Endodermal cell (in vitro differentiated cells): ENCODE results near the gene PFN2. TPM values are rescaled to one million over a fixed set of nuclear protein-coding genes. Genes with fewer than 3 reads are reported as not detected.

Experiments
- DNase-seq: peaks from one replicate; pipeline ENCODE4 v3.0.0-alpha.2; 2017
- H3K27ac ChIP-seq: 2 replicates; pipeline ENCODE4 v1.5.1; 2013; ENCODE audit warnings: mild to moderate bottlenecking, low read depth, low read length, moderate library complexity
- H3K27me3 ChIP-seq: 2 replicates; pipeline ENCODE4 v1.6.1; 2013; ENCODE audit warnings: mild to moderate bottlenecking, low read length, moderate library complexity; ENCODE audit not compliant: insufficient read depth, control insufficient read depth, poor library complexity, severe bottlenecking
- H3K36me3 ChIP-seq: 2 replicates; pipeline ENCODE4 v1.7.0; 2013; ENCODE audit warnings: mild to moderate bottlenecking, low read length, moderate library complexity; ENCODE audit not compliant: control insufficient read depth, insufficient read depth
- H3K4me1 ChIP-seq: one replicate; pipeline ENCODE4 v1.7.0; 2013; ENCODE audit warnings: low read length; ENCODE audit not compliant: control insufficient read depth, insufficient read depth
- H3K4me3 ChIP-seq: 2 replicates; pipeline ENCODE4 v1.5.1; 2013; ENCODE audit warnings: mild to moderate bottlenecking, low read length, moderate library complexity
- H3K9ac ChIP-seq: 2 replicates; pipeline ENCODE4 v1.6.1; 2013; ENCODE audit warnings: mild to moderate bottlenecking, low read length, moderate library complexity; ENCODE audit not compliant: poor library complexity, severe bottlenecking; ENCODE audit errors: extremely low read depth
- H3K9me3 ChIP-seq: 2 replicates; pipeline ENCODE4 v1.6.1; 2013; ENCODE audit warnings: mild to moderate bottlenecking, low read length, moderate library complexity; ENCODE audit not compliant: control insufficient read depth
- H3K27ac Mint-ChIP-seq: 2 replicates; pipeline ENCODE4 v1.8.0; 2020; ENCODE audit warnings: mixed read lengths
- H3K27me3 Mint-ChIP-seq: 2 replicates; pipeline ENCODE4 v1.8.0; 2021; ENCODE audit warnings: mild to moderate bottlenecking, mixed read lengths; ENCODE audit not compliant: insufficient read depth
- H3K36me3 Mint-ChIP-seq: 2 replicates; pipeline ENCODE4 v1.8.0; 2020; ENCODE audit warnings: low read depth, mixed read lengths
- H3K4me1 Mint-ChIP-seq: 2 replicates; pipeline ENCODE4 v1.8.0; 2020; ENCODE audit warnings: mixed read lengths
- H3K4me3 Mint-ChIP-seq: 2 replicates; pipeline ENCODE4 v1.8.0; 2020; ENCODE audit warnings: mild to moderate bottlenecking, moderate library complexity, mixed read lengths
- H3K9me3 Mint-ChIP-seq: 2 replicates; pipeline ENCODE4 v1.8.0; 2020; ENCODE audit warnings: mild to moderate bottlenecking, mixed read lengths
- CTCF ChIP-seq: fragments of 200-600 bp; sonication (generic); conservative IDR thresholded peaks from 2 replicates; pipeline ENCODE4 v1.5.0; 2021; ENCODE audit warnings: antibody characterized with exemption, mild to moderate bottlenecking
- WGBS, 2 experiments: methylation state at CpG; one replicate each; pipeline versions ENCODE4 v1.1.5 to v1.1.7; 2013; ENCODE audit warnings: missing lambda C conversion rate in 2 of 2, mixed read lengths in 1 of 2; ENCODE audit not compliant: insufficient coverage in 1 of 2, insufficient read length in 1 of 2; 5-methylcytosine and 5-hydroxymethylcytosine counted together
- total RNA-seq, 2 donors: library from RNA; stranded (reverse); fragmentation: NEBNext Ultra II Directional in 1 of 2; extraction: Animal tissue kit (Norgen Biotek cat#: 25700) in 1 of 2; gene quantifications; 2 replicates in 1 of 2; 3 replicates in 1 of 2; pipeline ENCODE4 v1.2.1, GENCODE V29; 2021

Gene PFN2
- total RNA-seq, 2 donors from 2014 or later: 144 to 157 TPM

GRCh38 chr3:149969110-149969939 is 1.4 kb downstream of the PFN2 start:
- peaks cover 9% of the 10 kb centered on the region for H3K4me1 ChIP-seq
- 0 to 1% methylated on average over 5 to 13 of the region's 15 CpGs for WGBS, 2 experiments
- TF ChIP-seq CTCF: no peak
- Mint-ChIP-seq H3K27ac (peak overlapping the region; percentile 97), H3K36me3 (peaks cover 32% of the 10 kb centered on the region), H3K4me3 (peak overlapping the region; percentile 76), H3K4me1 (peaks cover 39% of the 10 kb centered on the region), H3K27me3 (no peaks in the 10 kb centered on the region), H3K9me3 (no peaks in the 10 kb centered on the region)
- peak overlapping the region; percentile 99 for H3K4me3 ChIP-seq
- H3K9ac ChIP-seq: peak overlapping the region; percentile 97
- H3K27me3 ChIP-seq: no peaks in the 10 kb centered on the region
- peak; percentile 87 for DNase-seq
- peaks cover 43% of the 10 kb centered on the region for H3K36me3 ChIP-seq
- no peaks in the 10 kb centered on the region for H3K9me3 ChIP-seq
- peak overlapping the region; percentile 98 for H3K27ac ChIP-seq

GRCh38 chr3:149968216-149968615 is 2.5 kb downstream of the PFN2 start:
- Histone ChIP-seq H3K27ac (peak overlapping the region; percentile 98), H3K36me3 (peaks cover 53% of the 10 kb centered on the region), H3K9ac (peak overlapping the region; percentile 97), H3K4me1 (peaks cover 9% of the 10 kb centered on the region), H3K27me3 (no peaks in the 10 kb centered on the region), H3K9me3 (no peaks in the 10 kb centered on the region), H3K4me3 (peak overlapping the region; percentile 99)
- H3K27ac Mint-ChIP-seq: peak overlapping the region; percentile 80
- DNase-seq: no peak
- no peak for TF ChIP-seq CTCF
- WGBS, 2 experiments: 9 to 25% methylated on average over 4 to 8 of the region's 8 CpGs
- no peaks in the 10 kb centered on the region for H3K9me3 Mint-ChIP-seq
- no peaks in the 10 kb centered on the region for H3K27me3 Mint-ChIP-seq
- H3K36me3 Mint-ChIP-seq: peaks cover 33% of the 10 kb centered on the region
- H3K4me3 Mint-ChIP-seq: peak overlapping the region; percentile 76
- peaks cover 40% of the 10 kb centered on the region for H3K4me1 Mint-ChIP-seq

GRCh38 chr3:149967086-149967685 is 3.5 kb downstream of the PFN2 start:
- 59 to 76% methylated on average over 2 to 8 of the region's 9 CpGs for WGBS, 2 experiments
- Mint-ChIP-seq H3K27ac (no peak overlapping the region), H3K4me3 (peak overlapping the region; percentile 76), H3K4me1 (peaks cover 39% of the 10 kb centered on the region), H3K36me3 (peaks cover 33% of the 10 kb centered on the region), H3K9me3 (no peaks in the 10 kb centered on the region), H3K27me3 (no peaks in the 10 kb centered on the region)
- Histone ChIP-seq H3K27me3 (no peaks in the 10 kb centered on the region), H3K9ac (peak overlapping the region; percentile 97), H3K36me3 (peaks cover 63% of the 10 kb centered on the region), H3K27ac (no peak overlapping the region), H3K4me3 (peak overlapping the region; percentile 99), H3K9me3 (no peaks in the 10 kb centered on the region), H3K4me1 (peaks cover 7% of the 10 kb centered on the region)
- DNase-seq: no peak
- TF ChIP-seq CTCF: peak; percentile 79
